A549 treated with Mapracorat at 1 μM for 4 hours (cell line): ENCODE measurements around the gene ZNF274. TPM values are rescaled to one million over a fixed set of nuclear protein-coding genes. Genes with fewer than 3 reads are reported as not detected.

Experiments used
- total RNA-seq: library from RNA; stranded (reverse); fragments of 200-300 nt; extraction: Qiagen RNA extraction; gene quantifications from 5 replicates; pipeline ENCODE4 v1.2.3, GENCODE V29; 2022

The ZNF274 gene
- 11.6 to 15.2 TPM (median 12.8 TPM) in 5 replicates for total RNA-seq

GRCh38 chr19:58182989-58183816 is at the start of gene ZNF274:
TSS of gene ZNF274 (plus strand) at chr19:58183061. CDS start at chr19:58183966, 905 bp downstream.

GRCh38 chr19:58150328-58150921 is 32.4 kb upstream of the ZNF274 start, which contains the start of gene ZNF329:
TSS of gene ZNF329 (minus strand) at chr19:58150789. CDS start at chr19:58129503, 21,286 bp downstream.

DNA sequence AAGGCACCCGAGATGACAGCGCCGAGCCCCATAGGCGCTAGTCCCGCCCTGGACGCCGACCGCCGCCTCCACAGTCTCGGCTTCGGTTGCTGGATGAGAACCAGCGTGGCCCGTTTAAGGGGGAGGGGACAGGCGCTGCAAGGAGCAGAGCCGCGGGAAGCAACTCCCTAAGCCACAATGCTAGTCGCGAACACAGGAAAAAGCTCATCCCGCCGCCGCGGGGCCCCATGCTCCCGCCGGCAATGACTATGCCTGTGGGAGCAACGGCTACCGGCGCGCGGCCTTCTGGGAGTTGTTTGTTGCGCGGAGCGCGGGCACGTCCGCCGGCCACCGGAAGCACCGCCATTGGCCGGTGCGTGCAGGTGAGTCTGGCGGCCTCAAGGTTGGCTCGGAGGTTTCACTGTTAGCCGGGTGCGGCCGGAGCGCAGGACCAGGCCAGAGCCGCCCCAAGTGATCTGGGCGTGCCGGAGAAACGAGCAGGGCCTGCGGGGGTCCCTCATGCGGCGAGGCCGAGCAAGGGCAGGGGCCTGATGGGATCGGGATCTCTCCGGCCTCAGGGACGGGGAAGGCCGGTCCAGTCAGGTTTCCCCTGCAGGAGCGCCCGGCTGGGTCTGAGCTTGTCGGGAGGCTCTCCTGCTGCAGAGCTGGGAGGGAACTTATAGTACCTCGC is 45.9 kb downstream of the ZNF274 start, which contains the start of gene ZNF544:
ZNF544 (plus strand) TSS at position 330 of the 670 bp plus-strand sequence. CDS start 15,110 bp downstream, outside the sequence.

Other genes starting within 250 kb of the ZNF274 start
- 0.52 to 1.7 TPM (median 1.1 TPM) in 5 replicates for gene ZNF418, start 247.7 kb upstream of the ZNF274 start, total RNA-seq
- 0.85 to 1.4 TPM (median 1.1 TPM) in 5 replicates for gene ZNF256, start 235.4 kb upstream of the ZNF274 start, total RNA-seq
- gene C19orf18, start 208.5 kb upstream of the ZNF274 start, total RNA-seq, result not detected in 5 replicates
- 1.5 to 3.0 TPM (median 2.2 TPM) in 5 replicates for gene ZNF606, start 180.2 kb upstream of the ZNF274 start, total RNA-seq
- not detected in 5 replicates for gene ZSCAN1, start 149.0 kb upstream of the ZNF274 start, total RNA-seq
- not detected in 5 replicates for gene ZNF135, start 123.8 kb upstream of the ZNF274 start, total RNA-seq
- gene ZSCAN18, start 84.8 kb upstream of the ZNF274 start, total RNA-seq, result 2.2 to 5.8 TPM (median 2.4 TPM) in 5 replicates
- gene ZNF329, start 32.3 kb upstream of the ZNF274 start, total RNA-seq, result 2.5 to 3.1 TPM (median 2.8 TPM) in 5 replicates
- gene ZNF544, start 45.9 kb downstream of the ZNF274 start, total RNA-seq, result 15.5 to 24.6 TPM (median 17.5 TPM) in 5 replicates
- 0.80 to 1.2 TPM (median 0.93 TPM) in 5 replicates for gene ZNF8, start 95.9 kb downstream of the ZNF274 start, total RNA-seq
- 84.3 to 105 TPM (median 89.0 TPM) in 5 replicates for gene ERVK3-1, start 122.3 kb downstream of the ZNF274 start, total RNA-seq
- 2.1 to 3.0 TPM (median 2.4 TPM) in 5 replicates for gene ZSCAN22, start 143.9 kb downstream of the ZNF274 start, total RNA-seq
- 8.7 to 15.9 TPM (median 14.4 TPM) in 5 replicates for gene A1BG, start 170.4 kb downstream of the ZNF274 start, total RNA-seq
- 0.91 to 1.7 TPM (median 1.3 TPM) in 5 replicates for gene ZNF497, start 179.7 kb downstream of the ZNF274 start, total RNA-seq
- gene ZNF837, start 198.0 kb downstream of the ZNF274 start, total RNA-seq, result 0.79 to 1.6 TPM (median 1.4 TPM) in 5 replicates
- gene RPS5, start 204.2 kb downstream of the ZNF274 start, total RNA-seq, result 2,297 to 2,583 TPM (median 2,408 TPM) in 5 replicates
- 0.18 to 0.37 TPM (median 0.23 TPM) in 4 of 5 replicates, not detected in the other for gene RNF225, start 212.6 kb downstream of the ZNF274 start, total RNA-seq
- 16.9 to 19.7 TPM (median 18.2 TPM) in 5 replicates for gene ZNF584, start 225.6 kb downstream of the ZNF274 start, total RNA-seq